ENCODE results near the gene LLGL2.

LLGL2 gene

DNA sequence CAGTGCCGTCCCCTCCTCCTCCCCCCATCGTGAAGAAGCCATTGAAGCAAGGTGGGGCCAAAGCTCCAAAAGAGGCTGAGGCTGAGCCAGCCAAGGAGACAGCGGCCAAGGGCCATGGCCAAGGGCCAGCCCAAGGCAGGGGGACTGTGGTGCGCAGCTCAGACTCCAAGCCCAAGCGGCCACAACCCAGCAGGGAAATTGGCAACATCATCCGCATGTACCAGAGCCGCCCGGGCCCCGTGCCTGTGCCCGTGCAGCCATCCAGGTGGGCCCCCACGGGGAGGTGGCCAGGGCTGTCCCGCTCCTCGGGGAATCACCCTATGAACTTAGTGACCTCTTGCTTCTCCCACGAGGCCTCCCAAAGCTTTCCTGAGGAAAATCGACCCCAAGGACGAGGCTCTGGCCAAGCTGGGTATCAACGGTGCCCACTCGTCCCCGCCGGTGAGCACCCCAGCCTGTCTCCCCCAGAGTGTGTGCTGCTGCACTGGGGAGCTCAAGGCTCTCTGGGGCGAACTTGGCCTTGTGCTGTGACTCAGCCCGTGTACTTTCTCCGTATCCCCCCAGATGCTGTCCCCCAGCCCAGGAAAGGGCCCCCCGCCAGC, 91.1 kb downstream of the LLGL2 start:
- no peak for DNase-seq (ENCODE audit: low read depth)

DNA sequence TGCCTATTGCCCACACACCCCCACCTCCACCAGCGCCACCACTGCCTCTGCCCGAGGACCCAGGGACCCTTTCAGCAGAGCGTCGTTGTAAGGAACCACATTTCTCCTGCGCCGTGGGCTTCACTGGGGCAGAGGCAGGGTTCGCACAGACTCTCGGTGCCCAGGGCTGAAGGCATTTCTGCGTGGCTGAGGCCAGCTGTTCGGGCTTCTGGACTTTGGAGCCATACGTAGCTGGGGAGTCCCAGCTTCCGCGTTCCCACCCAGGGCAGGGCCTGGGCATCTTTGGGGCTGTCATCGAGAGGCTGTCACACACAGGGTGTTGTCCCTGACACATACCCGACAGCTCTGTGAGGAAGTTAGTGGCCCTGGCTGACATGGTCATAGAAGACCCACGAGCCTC, 91.7 kb downstream of the LLGL2 start:
- no peak for DNase-seq (ENCODE audit: low read depth)

DNA sequence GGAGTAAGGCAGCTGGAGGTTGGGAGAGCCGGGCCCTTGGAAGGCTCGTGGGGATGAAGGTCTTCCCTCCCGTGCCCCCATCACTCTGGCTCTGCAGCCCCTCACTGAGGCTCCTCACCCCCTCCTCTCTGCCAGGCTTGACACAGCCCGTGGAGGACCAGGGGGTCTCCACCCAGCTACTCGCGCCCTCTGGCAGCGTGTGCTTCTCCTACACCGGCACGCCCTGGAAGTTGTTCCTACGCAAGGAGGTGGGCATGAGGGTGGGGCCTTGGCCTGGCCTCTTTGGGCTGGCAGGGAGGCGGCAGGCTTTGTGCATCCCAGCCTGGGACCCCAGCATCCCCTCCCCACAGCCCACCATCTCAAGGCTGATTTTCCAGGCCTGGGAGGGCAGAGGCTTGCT, 92.2 kb downstream of the LLGL2 start:
- no peak for DNase-seq (ENCODE audit: low read depth)

DNA sequence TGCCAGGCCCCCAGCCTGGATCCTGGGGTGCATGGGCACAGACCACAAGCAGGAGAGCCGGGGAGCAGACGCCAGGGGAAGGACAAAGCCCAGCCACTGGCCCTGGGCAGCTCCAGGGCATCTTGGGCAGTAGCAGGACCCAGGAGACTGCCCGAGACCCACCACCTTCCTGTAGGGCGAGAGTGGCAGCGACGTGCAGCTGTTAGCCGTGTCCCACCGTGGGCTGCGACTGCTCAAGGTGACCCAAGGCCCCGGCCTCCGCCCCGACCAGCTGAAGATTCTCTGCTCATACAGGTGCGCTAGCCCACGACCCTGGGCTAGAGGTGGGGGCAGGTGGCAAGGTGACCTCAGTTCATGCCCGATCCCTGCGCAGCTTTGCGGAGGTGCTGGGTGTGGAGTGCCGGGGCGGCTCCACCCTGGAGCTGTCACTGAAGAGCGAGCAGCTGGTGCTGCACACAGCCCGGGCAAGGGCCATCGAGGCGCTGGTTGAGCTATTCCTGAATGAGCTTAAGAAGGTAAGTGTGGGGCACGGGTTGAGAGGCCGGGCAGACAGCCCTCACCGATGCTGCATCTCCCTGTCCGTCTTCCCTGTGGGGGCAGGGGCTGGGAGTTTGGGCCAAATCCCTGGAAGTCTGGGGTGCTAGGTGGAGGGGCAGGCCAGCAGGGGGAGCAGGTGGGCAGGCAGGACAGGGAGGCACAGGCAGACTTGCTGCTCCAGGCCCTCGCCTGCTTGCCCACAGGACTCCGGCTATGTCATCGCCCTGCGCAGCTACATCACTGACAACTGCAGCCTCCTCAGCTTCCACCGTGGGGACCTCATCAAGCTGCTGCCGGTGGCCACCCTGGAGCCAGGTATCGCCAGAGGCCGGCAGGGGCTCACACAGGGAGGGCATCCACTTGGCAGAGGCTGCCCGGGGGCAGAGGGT, 94.3 kb downstream of the LLGL2 start:
- peak; percentile 15 for DNase-seq (ENCODE audit: low read depth)

DNA sequence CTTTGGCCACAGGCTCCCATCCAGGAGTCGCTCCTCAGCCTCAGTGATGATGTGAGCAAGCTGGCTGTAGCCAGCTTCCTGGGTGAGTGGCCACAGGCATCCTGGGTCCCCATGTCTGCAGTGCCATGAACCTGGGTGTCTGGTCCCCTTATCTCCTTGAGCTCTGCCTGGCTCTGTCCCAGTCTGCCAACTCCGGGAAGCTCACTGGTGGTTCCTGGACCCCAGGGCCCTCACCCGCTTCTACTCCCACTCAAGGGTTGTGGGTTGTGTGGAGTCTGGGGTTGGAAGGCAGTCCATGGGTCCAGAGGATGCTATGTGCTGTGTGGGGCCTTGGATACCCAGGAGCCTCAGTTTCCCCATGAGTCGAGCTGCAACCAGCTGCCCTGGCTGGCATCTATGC, 96.0 kb downstream of the LLGL2 start:
- DNase-seq (ENCODE audit: low read depth), result no peak

DNA sequence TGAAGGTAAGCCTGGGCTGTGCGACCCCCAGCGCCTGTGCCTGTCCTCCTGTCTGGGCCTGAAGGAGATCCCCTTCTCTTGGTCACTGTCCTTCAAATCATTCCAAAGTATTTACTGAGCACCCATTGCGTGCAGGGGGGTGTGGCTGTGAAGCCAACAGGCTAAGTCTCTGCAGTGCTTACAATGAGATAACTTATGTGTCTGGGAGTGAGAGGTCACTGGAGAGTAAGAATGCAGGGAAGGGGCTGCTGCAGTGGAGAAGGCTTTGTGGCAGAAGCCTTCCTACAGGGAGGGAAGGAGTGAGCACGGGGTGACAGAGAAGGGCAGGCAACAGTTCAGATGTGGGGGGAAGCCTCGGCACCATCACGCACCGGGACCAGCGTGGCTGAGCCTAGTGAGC, 96.6 kb downstream of the LLGL2 start:
- DNase-seq (ENCODE audit: low read depth), result no peak

DNA sequence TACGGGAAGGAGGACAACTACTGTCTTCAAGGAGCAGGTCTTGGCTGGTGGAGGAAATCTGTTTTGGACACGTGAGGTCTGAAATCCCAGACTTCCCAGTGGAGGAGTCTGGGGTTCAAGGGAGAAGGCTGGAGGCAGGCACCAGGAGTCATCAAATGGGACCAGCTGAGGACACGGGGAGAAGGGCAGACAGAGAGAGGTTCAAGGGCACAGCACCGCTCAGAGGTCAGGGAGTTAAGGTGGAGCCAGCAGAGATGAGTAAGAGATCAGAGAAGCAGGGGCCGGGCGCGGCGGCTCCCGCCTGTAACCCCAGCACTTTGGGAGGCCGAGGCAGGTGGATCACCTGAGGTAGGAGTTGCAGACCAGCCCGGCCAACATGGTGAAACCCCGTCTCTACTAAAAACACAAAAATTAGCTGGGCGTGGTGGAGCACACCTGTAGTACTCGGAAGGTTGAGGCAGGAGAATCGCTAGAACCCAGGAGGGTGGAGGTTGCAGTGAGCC, 97.3 kb downstream of the LLGL2 start:
- DNase-seq (ENCODE audit: low read depth), result no peak

DNA sequence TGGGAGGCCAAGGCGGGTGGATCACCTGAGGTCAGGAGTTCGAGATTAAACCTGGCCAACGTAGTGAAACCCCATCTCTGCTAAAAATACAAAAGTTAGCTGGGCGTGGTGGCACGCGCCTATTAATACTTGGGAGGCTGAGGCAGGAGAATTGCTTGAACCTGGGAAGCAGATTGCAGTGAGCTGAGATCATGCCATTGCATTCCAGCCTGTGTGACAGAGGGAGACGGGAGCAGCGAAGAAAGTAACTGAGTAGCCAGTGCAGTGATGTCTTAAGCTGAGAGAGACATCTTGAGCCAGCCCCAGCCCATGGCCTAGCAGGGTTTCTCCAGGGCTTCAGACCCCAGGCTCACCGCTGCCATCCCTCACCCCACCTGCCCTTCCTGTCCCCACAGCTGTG, 97.9 kb downstream of the LLGL2 start:
- no peak for DNase-seq (ENCODE audit: low read depth)

DNA sequence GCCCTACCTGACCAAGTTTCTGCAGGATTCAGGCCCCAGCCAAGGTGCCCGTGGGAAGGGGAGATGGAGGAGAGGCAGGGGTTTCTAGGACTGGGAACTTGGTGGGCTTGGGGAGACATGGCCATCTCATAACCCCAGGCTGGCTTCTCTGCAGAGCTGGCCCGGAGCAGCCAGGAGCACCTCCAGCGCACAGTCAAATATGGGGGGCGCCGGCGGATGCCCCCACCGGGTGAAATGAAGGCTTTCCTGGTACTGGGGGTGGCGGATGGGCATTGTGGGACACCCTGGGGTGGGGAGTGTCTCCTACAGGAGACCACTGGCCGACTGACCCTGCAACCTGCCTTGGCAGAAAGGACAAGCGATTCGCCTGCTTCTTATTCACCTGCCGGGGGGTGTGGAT, 98.5 kb downstream of the LLGL2 start:
- DNase-seq (ENCODE audit: low read depth), result no peak
